NK-92 treated with Interleukin-12 subunit alpha and Interleukin-12 subunit beta, amount 100 ng/mL, for 24 hours (cell line): ENCODE measurements around the gene BAMBI.

Experiments used
- DNase-seq: peaks from one replicate; lab custom pipeline; 2025; lab: John Stamatoyannopoulos, UW

BAMBI gene

GRCh38 chr10:28676326-28676967, 874 bp upstream of the BAMBI start:
- DNase-seq, result no peak

- DNase-seq, result no peak
Measured at GRCh38 chr10:28677888-28678686, 766 bp downstream of the BAMBI start.

GRCh38 chr10:28678687-28679457, 1.6 kb downstream of the BAMBI start:
- DNase-seq, result no peak

GRCh38 chr10:28679581-28680357, 2.4 kb downstream of the BAMBI start:
- DNase-seq, result no peak

- no peak for DNase-seq
Measured at GRCh38 chr10:28680358-28680752, 3.0 kb downstream of the BAMBI start.

GRCh38 chr10:28681291-28681763, 4.0 kb downstream of the BAMBI start:
- no peak for DNase-seq

- no peak for DNase-seq
Measured at GRCh38 chr10:28681928-28682750, 4.8 kb downstream of the BAMBI start.

GRCh38 chr10:28684157-28684985, 7.0 kb downstream of the BAMBI start:
- DNase-seq, result no peak

GRCh38 chr10:28684986-28685580, 7.8 kb downstream of the BAMBI start:
- no peak for DNase-seq

- no peak for DNase-seq
Measured at GRCh38 chr10:28685717-28686116, 8.4 kb downstream of the BAMBI start.

GRCh38 chr10:28686835-28687682, 9.7 kb downstream of the BAMBI start:
- DNase-seq, result no peak

- no peak for DNase-seq
Measured at GRCh38 chr10:28687683-28688001, 10.3 kb downstream of the BAMBI start.

GRCh38 chr10:28690545-28690944, 13.2 kb downstream of the BAMBI start:
- no peak for DNase-seq

GRCh38 chr10:28691187-28691694, 13.9 kb downstream of the BAMBI start:
- DNase-seq, result no peak

GRCh38 chr10:28692050-28692449, 14.7 kb downstream of the BAMBI start:
- no peak for DNase-seq

- no peak for DNase-seq
Measured at GRCh38 chr10:28694530-28694929, 17.2 kb downstream of the BAMBI start.

GRCh38 chr10:28698075-28698474, 20.8 kb downstream of the BAMBI start:
- no peak for DNase-seq

GRCh38 chr10:28704464-28705161, 27.3 kb downstream of the BAMBI start:
- no peak for DNase-seq
